ENCODE measurements around the gene ARFGAP2. TPM values are rescaled to one million over a fixed set of nuclear protein-coding genes. Genes with fewer than 3 reads are reported as not detected.
"Not testable (repeated sequence)": the region's sequence is repeated elsewhere in the genome, so short reads cannot be mapped to it uniquely, and the experiment has no call there.

The ARFGAP2 gene
- total and polyA plus RNA-seq, 3 donors from 2014 or later: 82.4 to 178 (median 167) TPM

DNA sequence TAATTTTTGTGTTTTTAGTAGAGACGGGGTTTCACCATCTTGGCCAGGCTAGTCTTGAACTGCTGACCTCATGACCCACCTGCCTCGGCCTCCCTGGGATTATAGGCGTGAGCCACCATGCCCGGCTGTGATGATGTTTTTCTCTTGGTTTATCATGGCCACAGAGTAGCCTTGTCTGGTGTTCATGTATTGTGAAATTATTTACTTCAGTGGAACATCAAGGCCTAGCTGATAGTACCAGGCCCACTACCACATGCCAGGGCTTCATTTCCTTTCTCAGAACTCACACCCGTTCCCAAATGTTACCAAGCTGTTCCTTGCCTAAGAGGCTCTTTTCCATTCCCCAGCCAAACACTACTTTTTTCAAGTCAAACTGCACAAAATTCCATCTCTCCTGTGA, 31.9 kb upstream of the ARFGAP2 start:
- no peak for DNase-seq
- WGBS, 2 donors: 88 to 94% methylated on average over 5 of the region's 5 CpGs
- no peaks in the 10 kb centered on the region for H3K36me3 ChIP-seq (ENCODE audit: low read depth, missing control alignments)
- no peaks in the 10 kb centered on the region for H3K9me3 ChIP-seq
- intact Hi-C loops (cut with DNase I; ENCODE audit: low total_unique reads): no loop called here
- no peak overlapping the region for H3K4me3 ChIP-seq
- TF ChIP-seq POLR2A (IDR thresholded peaks at IDR 0.05): no peak
- no peak for TF ChIP-seq CTCF (IDR thresholded peaks at IDR 0.05)
- no peaks in the 10 kb centered on the region for H3K27me3 ChIP-seq
- no peaks in the 10 kb centered on the region for H3K4me1 ChIP-seq
- no peak overlapping the region for H3K27ac ChIP-seq

DNA sequence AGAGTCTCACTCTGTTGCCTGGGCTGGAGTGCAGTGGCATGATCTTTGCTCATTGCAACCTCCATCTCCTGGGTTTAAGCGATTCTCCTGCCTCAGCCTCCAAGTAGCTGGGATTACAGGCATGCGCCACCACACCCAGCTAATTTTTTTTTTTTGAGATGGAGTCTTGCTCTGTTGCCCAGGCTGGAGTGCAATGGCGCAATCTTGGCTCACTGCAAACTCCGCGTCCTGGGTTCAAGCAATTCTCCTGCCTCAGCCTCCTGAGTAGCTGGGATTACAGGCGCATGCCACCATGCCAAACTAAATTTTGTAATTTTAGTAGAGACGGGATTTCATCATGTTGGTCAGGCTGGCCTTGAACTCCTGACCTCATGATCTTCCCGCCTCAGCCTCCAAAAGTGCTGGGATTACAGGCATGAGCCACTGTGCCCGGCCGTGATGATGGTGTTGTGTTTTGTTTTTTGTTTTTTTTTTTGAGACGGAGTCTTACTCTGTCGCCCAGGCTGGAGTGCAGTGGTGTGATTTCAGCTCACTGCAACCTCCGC, 31.4 kb upstream of the ARFGAP2 start:
- H3K4me1 ChIP-seq; H3K27me3 ChIP-seq; H3K27ac ChIP-seq; DNase-seq; H3K9me3 ChIP-seq; intact Hi-C loops (cut with DNase I; ENCODE audit: low total_unique reads); H3K36me3 ChIP-seq (ENCODE audit: low read depth, missing control alignments); H3K4me3 ChIP-seq: not testable (repeated sequence)
- 88 to 91% methylated on average over 13 of the region's 13 CpGs for WGBS, 2 donors

DNA sequence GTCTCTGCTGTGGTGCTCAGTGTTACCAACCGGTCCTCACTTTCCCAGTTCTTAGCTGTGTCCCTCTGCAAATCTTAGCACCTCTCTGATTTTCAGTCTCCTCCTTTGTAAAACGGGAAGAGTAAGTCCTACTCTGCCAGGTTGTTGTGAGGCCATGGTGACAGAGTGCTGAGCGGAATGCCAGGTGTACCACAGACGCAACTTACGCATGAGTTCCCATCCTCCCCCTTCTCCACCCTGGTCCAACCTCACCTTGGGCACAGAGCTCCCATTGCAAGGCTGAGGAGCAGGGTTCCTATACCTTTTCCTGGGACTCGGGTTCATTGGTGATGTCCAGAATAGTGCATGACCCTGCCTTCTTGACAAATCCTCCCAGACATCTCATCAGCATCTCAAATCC, 30.8 kb upstream of the ARFGAP2 start:
- WGBS, 2 donors: 83 to 88% methylated on average over 6 of the region's 6 CpGs
- Histone ChIP-seq H3K27me3 (no peaks in the 10 kb centered on the region), H3K4me3 (no peak overlapping the region), H3K27ac (no peak overlapping the region), H3K9me3 (no peaks in the 10 kb centered on the region), H3K4me1 (no peaks in the 10 kb centered on the region), H3K36me3 (ENCODE audit: low read depth, missing control alignments) (no peaks in the 10 kb centered on the region)
- DNase-seq: no peak
- intact Hi-C loops (cut with DNase I; ENCODE audit: low total_unique reads): no loop called here
- TF ChIP-seq CTCF (IDR thresholded peaks at IDR 0.05): no peak
- no peak for TF ChIP-seq POLR2A (IDR thresholded peaks at IDR 0.05)

- H3K9me3 ChIP-seq; H3K36me3 ChIP-seq (ENCODE audit: low read depth, missing control alignments); DNase-seq; intact Hi-C loops (cut with DNase I; ENCODE audit: low total_unique reads); H3K27me3 ChIP-seq; H3K4me3 ChIP-seq; H3K27ac ChIP-seq; H3K4me1 ChIP-seq: not testable (repeated sequence)
- WGBS, 2 donors: 86 to 91% methylated on average over 5 of the region's 5 CpGs
Observed at GRCh38 chr11:47206577-47206976, 29.9 kb upstream of the ARFGAP2 start.

GRCh38 chr11:47204637-47204989, 27.9 kb upstream of the ARFGAP2 start:
- H3K4me3 ChIP-seq: no peak overlapping the region
- no peaks in the 10 kb centered on the region for H3K9me3 ChIP-seq
- no peaks in the 10 kb centered on the region for H3K4me1 ChIP-seq
- 76 to 88% methylated on average over 2 of the region's 2 CpGs for WGBS, 2 donors
- H3K27me3 ChIP-seq: no peaks in the 10 kb centered on the region
- H3K36me3 ChIP-seq (ENCODE audit: low read depth, missing control alignments): no peaks in the 10 kb centered on the region
- intact Hi-C loops (cut with DNase I; ENCODE audit: low total_unique reads): no loop called here
- no peak for TF ChIP-seq POLR2A (IDR thresholded peaks at IDR 0.05)
- no peak for TF ChIP-seq CTCF (IDR thresholded peaks at IDR 0.05)
- H3K27ac ChIP-seq: no peak overlapping the region
- DNase-seq: no peak

DNA sequence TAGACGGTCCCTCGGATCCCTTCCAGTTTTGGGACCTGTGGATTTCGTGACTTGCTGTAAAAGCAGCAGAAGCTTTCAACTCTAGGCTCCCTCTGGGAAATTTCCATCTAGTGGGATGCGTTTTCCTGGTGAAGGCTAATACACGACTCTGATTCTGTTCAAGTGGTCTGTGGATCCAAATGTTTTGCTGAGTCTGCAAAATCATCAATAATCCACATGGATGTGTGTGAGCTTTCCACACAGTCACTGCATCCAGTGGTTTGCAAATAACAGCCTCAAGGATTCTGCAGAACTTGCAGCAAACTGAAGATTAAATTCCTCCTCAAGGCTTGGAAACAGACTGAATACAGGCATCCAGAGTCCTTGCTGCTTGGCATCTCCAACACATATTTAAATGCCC, 25.9 kb upstream of the ARFGAP2 start:
- Histone ChIP-seq H3K9me3 (no peaks in the 10 kb centered on the region), H3K4me3 (no peak overlapping the region), H3K27me3 (no peaks in the 10 kb centered on the region), H3K36me3 (ENCODE audit: low read depth, missing control alignments) (no peaks in the 10 kb centered on the region), H3K4me1 (no peaks in the 10 kb centered on the region), H3K27ac (no peak overlapping the region)
- 78 to 84% methylated on average over 5 of the region's 5 CpGs for WGBS, 2 donors
- intact Hi-C loops (cut with DNase I; ENCODE audit: low total_unique reads): no loop called here
- no peak for DNase-seq
- TF ChIP-seq POLR2A (IDR thresholded peaks at IDR 0.05) (no peak), CTCF (IDR thresholded peaks at IDR 0.05) (no peak)

Data from testis (tissue), 3 donors.